KOPT-K1 (cell line): ENCODE data around the gene GPR183.

Source experiments
- H3K27ac ChIP-seq: fragments of 200-600 bp; sonication (generic); 2 replicates; pipeline ENCODE4 v1.5.1; 2016; ENCODE audit warnings: antibody characterized with exemption, mild to moderate bottlenecking, low read depth, low read length; ENCODE audit not compliant: poor library complexity, severe bottlenecking
- H3K36me3 ChIP-seq: fragments of 200-600 bp; sonication (generic); 2 replicates; pipeline ENCODE4 v1.5.1; 2017; ENCODE audit warnings: antibody characterized with exemption, mild to moderate bottlenecking, low read length, moderate library complexity; ENCODE audit not compliant: insufficient read depth
- H3K9me3 ChIP-seq: fragments of 200-600 bp; sonication (generic); 2 replicates; pipeline ENCODE4 v1.5.1; 2017; ENCODE audit warnings: antibody characterized with exemption, low read length, mild to moderate bottlenecking; ENCODE audit not compliant: insufficient read depth, poor library complexity, severe bottlenecking

Gene GPR183

DNA sequence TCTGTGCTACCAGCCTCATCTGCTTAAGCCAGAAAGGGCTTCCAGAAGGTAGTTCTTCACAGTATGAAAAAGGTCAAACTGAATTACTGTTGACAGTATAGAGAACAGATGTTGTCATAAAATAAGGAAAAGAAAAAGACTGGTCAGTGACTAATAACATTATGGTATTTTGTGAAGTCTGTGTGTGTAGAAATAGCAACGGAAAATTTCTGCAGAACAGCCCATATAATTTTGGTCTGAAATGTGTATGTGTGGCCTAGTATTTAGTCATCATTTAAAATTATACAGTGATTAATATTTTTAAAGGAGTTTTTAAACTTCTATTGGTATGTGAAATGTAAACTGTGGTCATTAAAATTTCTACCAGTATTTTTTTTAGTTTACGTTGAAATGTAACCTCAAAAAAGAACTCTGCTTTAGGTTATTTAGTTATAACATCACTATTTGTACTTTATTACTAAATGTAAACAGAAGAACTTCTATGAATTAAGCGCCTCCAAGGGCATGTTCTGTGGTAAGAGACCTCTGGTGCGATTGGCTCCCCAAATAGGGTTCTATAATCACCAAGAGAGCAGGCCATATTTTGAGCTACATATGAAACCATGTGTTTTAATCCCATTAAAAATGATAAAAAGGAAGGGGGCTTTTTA, 3.3 kb upstream of the GPR183 start:
- Histone ChIP-seq H3K36me3 (peaks cover 34% of the 10 kb centered on the region), H3K9me3 (no peaks in the 10 kb centered on the region), H3K27ac (no peak overlapping the region)

DNA sequence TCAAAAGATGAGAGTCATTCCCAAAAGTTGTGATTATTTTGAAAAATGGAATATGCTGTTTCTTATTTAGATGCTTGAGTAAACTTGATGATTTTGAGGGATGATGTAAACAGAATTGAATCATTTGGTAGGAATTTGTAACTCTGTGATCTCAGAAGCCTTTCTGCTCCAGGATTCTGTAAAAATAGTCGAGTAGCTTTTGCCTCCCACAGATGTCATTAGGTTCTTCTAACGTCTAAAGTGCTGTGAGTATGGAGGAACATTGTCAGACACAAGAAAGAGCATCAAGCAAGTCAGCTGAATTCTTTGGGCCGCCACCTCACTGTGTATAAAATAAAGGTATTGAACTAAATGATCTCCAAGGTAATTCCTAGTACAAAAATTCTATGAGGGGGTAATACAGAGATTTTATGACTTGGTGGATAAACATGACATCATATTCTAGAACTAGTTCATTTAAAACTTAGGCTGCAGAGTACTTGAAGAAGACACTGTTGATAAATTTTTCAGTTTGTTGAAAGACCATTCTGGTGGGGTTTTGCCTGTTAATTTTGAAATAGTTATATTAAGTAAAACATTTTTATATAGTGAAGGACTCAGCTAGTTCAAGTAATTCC, 1.4 kb upstream of the GPR183 start:
- Histone ChIP-seq H3K9me3 (no peaks in the 10 kb centered on the region), H3K36me3 (peaks cover 26% of the 10 kb centered on the region), H3K27ac (no peak overlapping the region)

DNA sequence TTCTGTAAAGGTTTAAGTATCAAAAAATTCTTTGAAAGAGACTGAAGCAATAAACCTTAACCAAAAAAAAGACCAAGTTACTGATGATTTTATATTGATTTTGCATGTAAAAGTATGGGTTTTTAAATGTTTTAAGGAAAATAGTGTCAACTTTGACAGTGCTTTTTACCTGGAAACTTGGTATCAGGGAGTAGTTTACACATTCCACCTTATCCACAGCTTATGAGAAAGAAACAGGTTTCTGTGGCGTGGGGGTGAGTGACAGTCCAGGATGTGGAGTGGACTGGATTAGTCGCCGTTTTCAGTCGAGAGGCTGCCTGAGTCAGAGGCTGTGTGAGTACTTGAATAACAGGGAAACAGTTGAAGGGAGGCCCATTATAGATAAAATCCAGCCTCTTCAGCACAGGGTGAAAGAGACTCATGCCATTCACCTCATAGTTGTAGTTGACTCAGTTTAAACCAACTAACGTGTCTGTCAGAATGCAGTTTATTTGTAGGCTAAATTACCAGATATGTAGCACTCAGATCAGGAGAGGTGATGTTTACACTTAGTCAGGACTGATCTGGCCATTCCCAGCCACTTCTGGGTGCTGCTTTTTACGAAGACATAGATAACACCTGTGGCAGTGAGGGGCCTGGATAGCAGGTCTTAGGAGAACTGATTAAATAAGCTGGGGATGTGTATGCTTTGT, 595 bp upstream of the GPR183 start:
- Histone ChIP-seq H3K27ac (no peak overlapping the region), H3K36me3 (peaks cover 26% of the 10 kb centered on the region), H3K9me3 (no peaks in the 10 kb centered on the region)

DNA sequence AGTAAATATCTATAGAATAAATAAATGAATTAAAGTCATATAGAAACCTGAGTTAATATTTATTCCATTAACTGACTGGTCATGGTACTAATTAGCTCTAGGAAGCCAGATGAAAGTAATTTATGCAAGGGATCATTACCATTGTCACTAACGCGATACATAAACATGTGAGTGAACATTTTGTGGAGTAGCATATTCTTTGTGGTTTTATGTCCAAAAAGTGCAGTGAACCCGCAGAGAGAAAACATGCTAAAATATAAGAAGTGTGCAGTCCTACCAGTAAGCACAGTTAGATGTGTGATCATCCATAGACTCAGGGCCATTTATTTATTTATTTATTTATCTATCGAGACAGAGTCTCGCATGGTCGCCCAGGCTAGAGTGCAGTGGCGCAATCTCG, 1.6 kb downstream of the GPR183 start:
- Histone ChIP-seq H3K36me3 (peaks cover 20% of the 10 kb centered on the region), H3K9me3 (no peaks in the 10 kb centered on the region), H3K27ac (no peak overlapping the region)

DNA sequence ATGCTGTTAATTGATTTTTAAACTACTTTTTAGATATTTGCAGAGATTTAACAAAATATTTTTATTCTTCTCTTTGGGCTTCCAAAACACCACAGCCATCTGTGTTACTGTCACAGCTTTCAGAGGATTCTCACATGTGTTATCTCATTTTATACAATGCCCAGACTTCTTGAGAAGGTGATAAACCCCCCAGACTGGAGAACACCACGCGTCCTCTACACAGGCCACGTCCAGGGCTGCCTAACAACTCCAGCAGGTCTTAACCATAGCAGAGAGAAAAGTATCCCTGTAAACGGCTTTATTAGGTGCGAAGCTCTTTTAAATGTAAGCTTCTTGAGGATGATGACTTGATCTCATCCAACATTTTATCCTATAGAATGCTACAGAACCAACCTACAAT, 2.0 kb downstream of the GPR183 start:
- Histone ChIP-seq H3K9me3 (no peaks in the 10 kb centered on the region), H3K27ac (no peak overlapping the region), H3K36me3 (peaks cover 20% of the 10 kb centered on the region)

DNA sequence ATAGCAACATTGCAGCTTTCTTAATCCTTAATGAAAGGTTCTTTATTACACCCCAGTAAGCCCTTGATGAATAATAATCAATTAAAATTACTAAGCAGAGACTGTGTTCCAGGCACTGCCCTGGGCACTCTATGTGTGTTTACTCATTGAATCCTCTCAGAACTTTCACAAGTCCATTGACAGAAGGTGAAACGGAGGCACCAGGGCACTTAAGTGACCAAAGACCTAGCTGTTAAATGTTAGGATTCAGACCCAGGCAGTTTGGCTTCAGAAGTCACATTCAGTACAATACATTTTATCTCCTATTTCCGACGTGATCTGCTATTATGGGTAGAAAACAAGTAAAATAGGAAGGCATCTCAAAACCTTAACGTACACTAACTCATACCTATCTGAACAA, 2.7 kb downstream of the GPR183 start:
- H3K9me3 ChIP-seq: no peaks in the 10 kb centered on the region
- H3K36me3 ChIP-seq: peaks cover 25% of the 10 kb centered on the region
- H3K27ac ChIP-seq: no peak overlapping the region

DNA sequence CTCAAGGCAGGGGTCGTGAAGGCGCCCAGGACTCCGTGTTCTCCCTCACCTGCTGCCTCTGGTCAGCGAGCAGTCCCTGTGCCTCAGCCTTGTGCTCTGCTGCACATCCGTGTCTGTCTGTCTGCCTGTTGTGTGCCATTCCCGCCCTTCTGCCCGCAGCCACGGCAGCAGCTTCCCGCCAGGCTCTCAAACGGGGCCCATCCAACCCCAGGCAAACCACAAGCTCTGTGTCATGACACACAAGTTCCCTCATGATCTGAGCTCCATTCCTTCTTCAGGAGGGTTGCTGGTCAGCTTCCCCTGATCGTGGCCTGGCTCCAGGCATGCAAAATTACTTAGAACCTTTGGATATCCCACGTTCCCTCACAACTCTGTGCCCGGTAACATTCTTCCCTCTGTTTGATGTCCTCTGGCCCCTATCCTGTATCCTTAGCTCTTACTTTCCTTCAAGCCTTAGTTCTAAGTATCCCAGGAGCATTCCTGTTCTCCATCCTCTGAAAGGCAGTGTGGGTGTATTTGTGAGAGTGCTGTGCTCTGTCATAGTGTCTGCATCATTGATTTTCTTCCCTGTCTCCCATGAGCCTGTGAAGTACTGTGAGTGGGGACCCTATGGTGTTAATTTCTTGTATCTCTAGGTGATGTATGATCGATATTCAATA, 3.2 kb downstream of the GPR183 start:
- Histone ChIP-seq H3K9me3 (no peaks in the 10 kb centered on the region), H3K36me3 (peaks cover 25% of the 10 kb centered on the region), H3K27ac (no peak overlapping the region)

DNA sequence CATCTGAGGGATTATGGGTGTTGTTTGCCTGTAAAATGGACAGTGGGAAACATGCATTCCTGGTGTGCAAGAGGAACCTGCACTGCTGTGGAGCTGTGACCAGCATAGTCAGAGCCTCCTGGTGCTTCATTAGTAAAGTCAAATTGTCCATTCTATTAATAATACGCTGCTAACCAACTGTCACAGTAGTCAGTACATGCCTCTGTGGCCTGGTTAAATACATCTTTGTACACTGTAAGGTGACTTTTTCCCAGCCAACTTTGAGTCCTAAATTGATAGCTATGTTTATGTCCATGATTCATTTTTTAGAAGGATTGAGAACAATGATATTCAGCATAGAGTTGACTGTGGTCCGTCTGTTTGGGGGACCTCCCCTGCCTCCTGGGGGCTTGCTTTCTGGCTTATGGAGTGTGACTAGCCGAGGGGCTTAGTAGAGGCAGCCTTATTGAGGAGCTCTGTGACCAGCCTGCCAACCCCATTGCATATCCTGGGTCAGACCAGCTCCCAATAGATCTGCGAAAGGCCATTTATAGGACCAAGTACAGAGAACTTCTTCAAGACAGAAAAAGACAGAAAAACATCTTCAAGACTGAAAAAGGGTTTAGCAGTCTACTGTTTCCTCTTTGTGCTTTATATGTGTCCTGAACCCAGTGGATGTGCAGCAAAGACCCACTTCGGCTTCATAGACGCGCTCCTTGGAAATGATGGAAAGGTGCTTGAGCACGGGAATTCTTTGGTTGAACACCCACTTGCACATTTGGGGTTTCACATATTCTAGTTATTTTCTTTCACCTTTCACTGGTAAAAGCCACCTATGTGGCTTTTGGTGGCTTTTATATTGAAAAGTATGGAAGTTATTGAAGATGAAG, 4.3 kb downstream of the GPR183 start:
- Histone ChIP-seq H3K36me3 (peaks cover 16% of the 10 kb centered on the region), H3K27ac (no peak overlapping the region)

DNA sequence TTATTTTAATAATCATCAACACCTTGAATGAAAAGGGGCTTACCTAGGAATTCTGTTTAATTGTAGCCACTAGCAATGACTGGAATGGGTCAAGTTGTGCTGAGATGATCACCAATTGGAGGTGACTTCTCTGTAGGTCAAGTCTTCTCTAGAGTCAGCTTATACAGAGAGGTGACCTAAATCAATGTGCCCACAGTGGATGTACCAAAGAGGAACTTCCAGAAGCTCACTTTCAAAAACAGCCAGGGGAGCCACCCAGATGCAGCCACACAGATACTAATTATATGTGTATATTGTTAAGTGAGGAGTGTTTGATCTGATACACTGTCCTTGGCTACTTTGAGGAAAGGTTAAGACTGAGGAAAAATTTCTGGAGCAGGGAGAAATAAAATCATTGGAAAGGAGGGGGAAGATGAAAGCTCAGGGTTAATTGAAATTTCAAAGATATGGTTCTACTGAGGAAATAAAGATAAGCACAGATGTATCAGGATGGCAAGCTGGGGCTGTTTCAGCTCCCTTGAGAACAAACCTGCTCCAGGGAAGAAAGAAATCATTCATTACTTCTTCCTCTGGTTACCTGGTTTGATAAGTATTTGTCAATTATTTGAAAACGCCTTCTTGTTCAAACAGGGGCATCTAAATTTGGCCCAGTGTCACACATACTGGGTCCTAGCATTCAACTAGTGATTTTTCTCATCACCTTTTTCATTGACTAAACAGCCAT, 5.1 kb downstream of the GPR183 start:
- H3K9me3 ChIP-seq: no peaks in the 10 kb centered on the region
- H3K36me3 ChIP-seq: peaks cover 13% of the 10 kb centered on the region
- H3K27ac ChIP-seq: no peak overlapping the region

More for the DNA sequence above, 4.3 kb downstream of the GPR183 start:
- H3K9me3 ChIP-seq: no peaks in the 10 kb centered on the region

DNA sequence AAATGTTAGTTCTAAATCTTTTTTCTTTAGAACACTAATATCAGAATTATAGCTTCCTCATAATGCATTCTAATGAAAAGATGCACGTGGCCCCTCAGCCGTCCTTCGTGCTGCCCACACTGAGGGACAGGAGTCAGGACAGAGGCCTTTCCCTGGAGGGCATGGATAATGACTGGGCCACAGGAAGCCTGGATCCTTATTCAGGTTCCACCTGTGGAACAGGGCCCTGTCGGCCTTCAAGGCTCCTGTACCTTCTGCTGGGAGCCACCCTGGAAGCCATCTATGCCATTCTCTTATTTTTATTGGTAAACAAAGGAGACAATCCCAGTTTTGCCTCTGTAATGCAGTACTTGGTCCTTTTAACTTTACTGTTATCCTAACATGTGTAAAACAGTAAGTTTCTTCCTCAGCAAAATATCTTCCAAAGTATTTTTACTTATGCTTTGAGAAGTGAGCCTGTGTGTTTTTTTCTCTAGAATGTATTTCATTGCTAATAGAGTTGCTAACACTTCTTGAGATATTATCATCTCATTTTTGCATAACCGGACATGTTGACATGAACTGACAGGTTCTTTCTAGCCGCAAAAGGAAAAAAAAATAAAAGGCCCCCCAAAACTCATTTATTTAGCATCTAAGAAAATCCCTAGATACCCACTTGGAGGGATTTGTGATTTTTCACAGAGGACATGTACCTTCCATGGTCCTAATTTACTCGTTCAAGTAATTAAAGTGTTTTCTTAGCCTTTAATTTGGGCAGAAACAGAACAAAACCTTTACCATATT, 6.0 kb downstream of the GPR183 start:
- Histone ChIP-seq H3K9me3 (no peaks in the 10 kb centered on the region), H3K36me3 (peaks cover 13% of the 10 kb centered on the region), H3K27ac (no peak overlapping the region)

DNA sequence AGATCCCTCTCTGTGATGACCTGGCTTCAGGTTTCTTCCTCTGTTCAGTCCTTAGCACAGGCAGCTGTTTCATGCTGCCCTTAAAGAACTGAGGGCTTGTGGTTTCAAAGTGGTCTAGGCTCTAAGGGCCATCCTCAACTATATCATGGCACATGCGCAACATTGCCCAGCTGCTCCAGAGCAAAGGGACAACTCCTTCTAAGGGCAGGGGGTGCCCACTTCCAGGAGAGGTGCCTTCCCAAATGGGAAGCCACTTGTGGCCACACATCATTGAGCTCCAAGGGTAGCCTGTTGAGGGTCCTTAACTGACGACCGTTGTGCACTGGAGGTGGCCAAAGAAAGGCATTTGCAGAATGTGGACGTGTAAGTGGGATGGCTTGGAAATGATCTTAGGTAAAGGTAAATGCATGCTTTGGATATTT, 7.3 kb downstream of the GPR183 start:
- Histone ChIP-seq H3K9me3 (no peaks in the 10 kb centered on the region), H3K36me3 (peaks cover 18% of the 10 kb centered on the region), H3K27ac (no peak overlapping the region)

DNA sequence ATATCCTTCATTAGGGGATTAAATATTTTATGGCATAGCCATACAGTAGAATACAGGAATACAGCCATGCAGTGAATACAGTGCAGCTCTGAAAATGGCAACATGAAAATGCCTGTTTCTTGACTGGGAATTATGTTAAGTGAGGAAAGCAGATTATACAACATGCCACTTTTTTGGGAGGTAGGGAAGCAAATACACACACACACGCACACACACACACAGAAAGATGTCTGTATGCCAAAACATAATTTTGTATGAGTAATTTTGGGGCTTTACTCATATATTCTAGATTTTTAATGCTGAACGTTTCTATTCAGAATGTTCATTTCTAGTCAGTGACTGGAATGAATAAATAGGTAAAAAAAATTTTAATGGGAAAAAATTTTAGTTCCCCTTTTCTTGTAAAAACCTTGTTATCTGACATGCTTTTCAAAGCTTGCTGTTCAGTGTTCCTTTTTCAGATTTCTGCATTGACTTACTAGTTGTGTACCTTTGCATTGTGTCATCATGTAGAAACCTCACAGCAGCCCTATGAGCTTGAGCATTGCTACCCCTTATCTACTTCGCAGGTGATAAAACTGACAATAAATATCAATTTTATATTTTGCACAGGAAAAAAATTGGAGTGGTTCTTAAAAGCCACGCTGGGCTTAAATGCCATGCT, 7.8 kb downstream of the GPR183 start:
- Histone ChIP-seq H3K36me3 (peaks cover 20% of the 10 kb centered on the region), H3K9me3 (no peaks in the 10 kb centered on the region), H3K27ac (no peak overlapping the region)

DNA sequence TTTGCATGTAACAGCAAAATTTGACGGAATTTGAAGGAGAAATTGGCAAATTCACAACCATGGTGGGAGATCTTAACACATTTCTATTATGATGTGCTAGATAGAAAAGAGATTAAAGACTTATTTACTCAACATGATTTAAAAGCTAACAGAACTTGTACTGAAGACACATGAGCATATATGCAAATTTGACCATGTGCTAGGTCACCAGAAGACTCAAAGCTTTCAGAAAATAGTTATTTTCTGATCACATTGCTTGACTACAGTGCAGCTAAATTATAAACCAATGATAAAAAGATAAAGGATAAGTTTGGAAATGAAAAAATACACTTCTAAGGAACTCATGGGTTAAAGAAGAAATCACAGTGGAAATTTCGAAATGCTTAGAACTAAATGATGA, 9.1 kb downstream of the GPR183 start:
- no peak overlapping the region for H3K27ac ChIP-seq
- H3K36me3 ChIP-seq: peaks cover 20% of the 10 kb centered on the region; the same call in 1 of the 2 replicates
- H3K9me3 ChIP-seq: no peaks in the 10 kb centered on the region
